HCT116 (cell line): ENCODE results near the gene RGS10.

Source experiments
- EZH2 ChIP-seq: fragments of 200-600 bp; sonication (generic); IDR thresholded peaks from 2 replicates; pipeline ENCODE4 v1.6.1; 2017; ENCODE audit warnings: antibody characterized with exemption, mixed run types
- FOSL1 ChIP-seq: IDR thresholded peaks from 2 replicates; pipeline ENCODE4 v1.6.1; 2012; ENCODE audit warnings: low read depth
- POLR2A ChIP-seq: IDR thresholded peaks from 2 replicates; pipeline ENCODE4 v1.7.0; 2011; ENCODE audit warnings: borderline replicate concordance; ENCODE audit not compliant: insufficient read depth, insufficient read length; ENCODE audit errors: extremely low read depth
- REST ChIP-seq: IDR thresholded peaks from 2 replicates; pipeline ENCODE4 v1.6.1; 2012; ENCODE audit warnings: low read depth
- SIN3A ChIP-seq: IDR thresholded peaks from 2 replicates; pipeline ENCODE4 v1.6.1; 2012; ENCODE audit warnings: low read depth
- SP1 ChIP-seq: IDR thresholded peaks from 2 replicates; pipeline ENCODE4 v1.6.1; 2012; ENCODE audit warnings: low read depth
- TCF7L2 ChIP-seq: IDR thresholded peaks from 2 replicates; pipeline ENCODE4 v1.7.0; 2011; ENCODE audit warnings: borderline replicate concordance, inconsistent platforms; ENCODE audit not compliant: insufficient read depth, insufficient read length; ENCODE audit errors: extremely low read depth
- YY1 ChIP-seq: IDR thresholded peaks from 2 replicates; pipeline ENCODE4 v1.6.1; 2011; ENCODE audit warnings: low read length, low read depth, moderate library complexity, mild to moderate bottlenecking; ENCODE audit not compliant: insufficient replicate concordance; ENCODE audit errors: extremely low read depth
- TF ChIP-seq, protein P1 (sequence below), 3 experiments: fragments of 200-600 bp in 1 of 3; sonication (generic) in 1 of 3; IDR thresholded peaks in 2 of 3; conservative IDR thresholded peaks in 1 of 3; 2 replicates each; pipeline ENCODE4 v1.5.1; 2012 to 2017; ENCODE audit warnings: low read depth in 2 of 3, low read length in 2 of 3, antibody characterized with exemption in 1 of 3, borderline replicate concordance in 1 of 3, control low read depth in 1 of 3, mild to moderate bottlenecking in 1 of 3, mixed read lengths in 1 of 3, mixed run types in 1 of 3, moderate library complexity in 1 of 3; ENCODE audit not compliant: insufficient read depth in 1 of 3

GRCh38 chr10:119517235-119518141 is 25.0 kb downstream of the RGS10 start:
- TF ChIP-seq REST: no peak
- TF ChIP-seq YY1: no peak
- no peak for TF ChIP-seq SIN3A
- no peak for TF ChIP-seq POLR2A
- no peak for TF ChIP-seq TCF7L2
- TF ChIP-seq, protein P1, sequence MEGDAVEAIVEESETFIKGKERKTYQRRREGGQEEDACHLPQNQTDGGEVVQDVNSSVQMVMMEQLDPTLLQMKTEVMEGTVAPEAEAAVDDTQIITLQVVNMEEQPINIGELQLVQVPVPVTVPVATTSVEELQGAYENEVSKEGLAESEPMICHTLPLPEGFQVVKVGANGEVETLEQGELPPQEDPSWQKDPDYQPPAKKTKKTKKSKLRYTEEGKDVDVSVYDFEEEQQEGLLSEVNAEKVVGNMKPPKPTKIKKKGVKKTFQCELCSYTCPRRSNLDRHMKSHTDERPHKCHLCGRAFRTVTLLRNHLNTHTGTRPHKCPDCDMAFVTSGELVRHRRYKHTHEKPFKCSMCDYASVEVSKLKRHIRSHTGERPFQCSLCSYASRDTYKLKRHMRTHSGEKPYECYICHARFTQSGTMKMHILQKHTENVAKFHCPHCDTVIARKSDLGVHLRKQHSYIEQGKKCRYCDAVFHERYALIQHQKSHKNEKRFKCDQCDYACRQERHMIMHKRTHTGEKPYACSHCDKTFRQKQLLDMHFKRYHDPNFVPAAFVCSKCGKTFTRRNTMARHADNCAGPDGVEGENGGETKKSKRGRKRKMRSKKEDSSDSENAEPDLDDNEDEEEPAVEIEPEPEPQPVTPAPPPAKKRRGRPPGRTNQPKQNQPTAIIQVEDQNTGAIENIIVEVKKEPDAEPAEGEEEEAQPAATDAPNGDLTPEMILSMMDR (IDR thresholded peaks at IDR 0.05 in 2 of 3, conservative IDR thresholded peaks at IDR 0.05 in 1 of 3; ENCODE audit: borderline replicate concordance in 1 of 3, insufficient read depth in 1 of 3, low read depth in 2 of 3, low read length in 2 of 3): no peak
- TF ChIP-seq FOSL1: no peak
- no peak for TF ChIP-seq SP1
- no peak for TF ChIP-seq EZH2
